ENCODE data around the gene GJB1. TPM values are rescaled to one million over a fixed set of nuclear protein-coding genes. Genes with fewer than 3 reads are reported as not detected.

Gene GJB1
- total RNA-seq, 1 experiment from 2014 or later: not detected

GRCh38 chrX:71184092-71184491, 38.9 kb upstream of the GJB1 start:
- peaks cover 5% of the 10 kb centered on the region for H3K9me3 ChIP-seq (ENCODE audit: control insufficient read depth, low read depth, low read length)
- no peaks in the 10 kb centered on the region for H3K27me3 ChIP-seq (ENCODE audit: insufficient read depth, low read length)
- Mint-ChIP-seq H3K27ac (no peak overlapping the region), H3K9me3 (peaks cover 51 to 60% of the 10 kb centered on the region in 2 experiments), H3K36me3 (ENCODE audit: insufficient read depth in 1 of 3, low read depth in 3 of 3) (peaks cover 0 to 3% (median 0%) of the 10 kb centered on the region in 3 experiments; a peak in 3 of 7 replicates), H3K4me3 (no peak overlapping the region), H3K4me1 (peaks cover 18 to 22% of the 10 kb centered on the region in 2 experiments), H3K27me3 (ENCODE audit: low read depth) (no peaks in the 10 kb centered on the region; the same call in none of the 2 replicates)
- no peak overlapping the region for H2BK5ac ChIP-seq (ENCODE audit: insufficient read length, low read length)
- peaks cover 9% of the 10 kb centered on the region for H3K23me2 ChIP-seq (ENCODE audit: insufficient read length, low read depth, low read length, poor library complexity, severe bottlenecking)
- H4K91ac ChIP-seq (ENCODE audit: insufficient read length, low read depth, low read length): no peak overlapping the region
- H3T11ph ChIP-seq (ENCODE audit: low read length): no peak overlapping the region
- no peak overlapping the region for H3K56ac ChIP-seq (ENCODE audit: insufficient read length, low read depth, low read length)
- H3K14ac ChIP-seq (ENCODE audit: insufficient read depth, low read length): no peak overlapping the region
- no peak overlapping the region for H2BK120ac ChIP-seq (ENCODE audit: low read depth, low read length, poor library complexity, severe bottlenecking)
- H3K79me1 ChIP-seq (ENCODE audit: insufficient read depth, low read depth, low read length, poor library complexity, severe bottlenecking): no peaks in the 10 kb centered on the region
- H2AK5ac ChIP-seq (ENCODE audit: insufficient read length, low read length): no peak overlapping the region
- no peak overlapping the region for H3K23ac ChIP-seq (ENCODE audit: insufficient read length, low read depth, low read length)
- TF ChIP-seq CTCF (conservative IDR thresholded peaks at IDR 0.05): no peak
- H2AFZ ChIP-seq (ENCODE audit: low read length): no peak overlapping the region
- H4K20me1 ChIP-seq (ENCODE audit: control insufficient read depth, insufficient read depth, insufficient read length): no peaks in the 10 kb centered on the region
- H2BK15ac ChIP-seq (ENCODE audit: low read depth, low read length): no peak overlapping the region
- no peak overlapping the region for H4K5ac ChIP-seq (ENCODE audit: insufficient read length, low read depth, low read length)
- no peak overlapping the region for H3K4ac ChIP-seq (ENCODE audit: low read depth, low read length)
- DNase-seq: no peak
- no peak overlapping the region for H3K18ac ChIP-seq (ENCODE audit: insufficient read length, low read depth, low read length)
- WGBS (ENCODE audit: extremely low coverage, insufficient read length, low lambda C conversion rate): no CpG with 5 or more reads among the region's 5 CpGs
- no peak overlapping the region for H2BK12ac ChIP-seq (ENCODE audit: insufficient read length, low read depth, low read length)
- no peak overlapping the region for H2BK20ac ChIP-seq (ENCODE audit: low read depth, low read length, poor library complexity, severe bottlenecking)
- no peak overlapping the region for H3K4me2 ChIP-seq (ENCODE audit: insufficient read depth, insufficient read length, low read length)
- no peaks in the 10 kb centered on the region for H3K79me2 ChIP-seq (ENCODE audit: insufficient read depth, low read length)
- H4K8ac ChIP-seq (replicated peaks; ENCODE audit: insufficient read length, low read depth, low read length): no peak overlapping the region
- peaks cover 4% of the 10 kb centered on the region for H3K4me1 ChIP-seq (ENCODE audit: insufficient read depth, low read length)
- no peak overlapping the region for H3K27ac ChIP-seq (ENCODE audit: insufficient read length, low read depth, low read length)
- no peak overlapping the region for H3K9ac ChIP-seq (ENCODE audit: extremely low read depth, insufficient read length, low read length)

Measured in H9 (cell line).